LNCAP (cell line): ENCODE measurements around the gene CYB5R4.

Experiments used
- TF ChIP-seq, protein P1 (sequence below): fragments of 450-650 bp; IDR thresholded peaks from 2 replicates; pipeline ENCODE4 v1.5.1; 2017; ENCODE audit warnings: mild to moderate bottlenecking

Gene CYB5R4

DNA sequence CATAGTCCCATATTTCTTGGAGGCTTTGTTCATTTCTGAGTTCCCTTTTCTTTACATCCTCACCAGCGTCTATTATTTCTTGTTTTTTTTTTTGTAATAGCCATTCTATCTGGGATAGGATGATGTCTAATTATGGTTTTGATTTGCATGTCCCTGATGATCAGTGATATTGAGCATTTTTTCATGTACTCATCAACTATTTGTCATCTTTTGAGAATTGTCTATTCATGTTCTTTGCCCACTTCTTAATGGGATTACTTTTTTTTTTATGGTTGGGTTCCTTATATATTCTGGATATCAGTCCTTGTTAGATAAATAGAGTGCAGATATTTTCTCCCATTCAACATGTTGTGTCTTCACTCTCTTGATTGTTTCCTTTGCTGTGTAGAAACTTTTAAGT lies 42.1 kb downstream of the CYB5R4 start:
- TF ChIP-seq, protein P1, sequence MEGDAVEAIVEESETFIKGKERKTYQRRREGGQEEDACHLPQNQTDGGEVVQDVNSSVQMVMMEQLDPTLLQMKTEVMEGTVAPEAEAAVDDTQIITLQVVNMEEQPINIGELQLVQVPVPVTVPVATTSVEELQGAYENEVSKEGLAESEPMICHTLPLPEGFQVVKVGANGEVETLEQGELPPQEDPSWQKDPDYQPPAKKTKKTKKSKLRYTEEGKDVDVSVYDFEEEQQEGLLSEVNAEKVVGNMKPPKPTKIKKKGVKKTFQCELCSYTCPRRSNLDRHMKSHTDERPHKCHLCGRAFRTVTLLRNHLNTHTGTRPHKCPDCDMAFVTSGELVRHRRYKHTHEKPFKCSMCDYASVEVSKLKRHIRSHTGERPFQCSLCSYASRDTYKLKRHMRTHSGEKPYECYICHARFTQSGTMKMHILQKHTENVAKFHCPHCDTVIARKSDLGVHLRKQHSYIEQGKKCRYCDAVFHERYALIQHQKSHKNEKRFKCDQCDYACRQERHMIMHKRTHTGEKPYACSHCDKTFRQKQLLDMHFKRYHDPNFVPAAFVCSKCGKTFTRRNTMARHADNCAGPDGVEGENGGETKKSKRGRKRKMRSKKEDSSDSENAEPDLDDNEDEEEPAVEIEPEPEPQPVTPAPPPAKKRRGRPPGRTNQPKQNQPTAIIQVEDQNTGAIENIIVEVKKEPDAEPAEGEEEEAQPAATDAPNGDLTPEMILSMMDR = no peak

DNA sequence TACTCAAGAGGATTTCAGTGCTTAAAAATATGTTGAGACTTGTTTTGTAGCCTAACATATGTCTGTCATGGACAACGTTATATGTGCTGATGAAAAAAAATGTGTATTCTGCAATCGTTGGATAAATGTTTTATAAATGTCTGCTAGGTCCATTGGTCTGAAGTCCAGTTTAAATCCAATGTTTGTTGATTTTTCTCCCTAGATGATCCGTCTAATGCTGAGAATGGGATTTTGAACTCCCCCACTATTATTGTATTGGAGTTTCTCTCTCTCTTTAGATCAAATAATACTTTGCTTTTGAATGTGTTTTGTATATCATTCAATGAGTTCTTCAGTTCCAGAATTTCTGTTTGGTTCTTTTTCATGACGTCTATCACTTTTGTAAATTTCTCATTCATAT lies 44.9 kb downstream of the CYB5R4 start:
- TF ChIP-seq, protein P1 = no peak

DNA sequence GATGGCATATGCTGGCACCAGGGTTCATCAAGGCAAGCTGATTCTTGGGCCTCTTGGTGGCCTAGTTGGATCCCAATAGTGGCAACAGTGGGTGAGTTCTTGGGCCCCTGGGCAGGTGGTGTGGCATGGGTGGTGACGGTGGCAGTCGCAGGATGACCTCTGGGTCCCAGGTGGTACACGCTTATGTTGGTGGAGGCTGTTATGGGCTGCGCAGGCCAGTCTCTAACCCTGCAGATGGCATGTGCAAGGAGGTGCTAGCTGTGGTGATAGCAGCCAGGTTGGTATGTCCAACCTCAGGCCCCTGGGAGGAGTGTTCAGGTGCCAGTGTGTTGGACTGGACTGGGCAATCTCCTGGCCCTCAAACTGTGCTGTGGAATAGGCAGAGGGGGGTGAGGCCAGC lies 46.2 kb downstream of the CYB5R4 start:
- TF ChIP-seq, protein P1 = no peak

DNA sequence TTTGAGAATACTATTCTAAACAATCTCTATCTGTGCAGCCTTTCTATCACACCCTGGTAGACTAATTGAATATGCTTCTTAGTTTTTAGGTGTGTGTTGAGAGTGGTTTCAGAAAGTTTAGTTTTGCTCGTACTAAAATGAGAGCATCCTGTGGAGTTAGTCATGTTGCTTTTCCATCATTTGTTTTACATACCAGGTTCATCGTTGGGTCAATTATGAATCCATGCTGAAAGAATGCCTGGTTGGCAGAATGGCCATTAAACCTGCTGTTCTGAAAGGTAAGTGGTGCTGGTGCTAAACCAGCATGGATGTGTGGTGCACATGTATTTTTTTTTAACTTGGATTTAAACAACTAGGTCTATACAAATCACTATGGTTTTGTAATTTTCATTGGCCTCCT lies 49.3 kb downstream of the CYB5R4 start:
- TF ChIP-seq, protein P1 = no peak

DNA sequence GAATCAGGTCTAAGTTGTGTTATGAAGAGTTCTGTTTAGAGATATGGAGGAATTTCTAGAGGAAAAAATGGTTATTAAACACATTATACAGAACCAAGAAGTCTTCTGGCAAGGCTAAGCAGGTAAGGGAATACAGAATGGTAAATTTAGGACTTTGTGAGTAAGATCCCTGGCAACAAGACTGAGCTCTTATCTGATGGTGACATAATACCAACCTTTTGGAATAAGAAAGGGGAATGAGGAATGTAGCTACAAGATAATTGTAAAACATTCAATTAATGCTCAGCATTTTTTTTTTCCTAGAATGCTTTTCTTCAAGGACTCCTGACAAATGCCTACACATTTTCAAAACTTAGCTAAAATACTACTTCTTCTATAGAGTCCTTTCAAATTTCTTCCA lies 51.8 kb downstream of the CYB5R4 start:
- TF ChIP-seq, protein P1 = no peak

DNA sequence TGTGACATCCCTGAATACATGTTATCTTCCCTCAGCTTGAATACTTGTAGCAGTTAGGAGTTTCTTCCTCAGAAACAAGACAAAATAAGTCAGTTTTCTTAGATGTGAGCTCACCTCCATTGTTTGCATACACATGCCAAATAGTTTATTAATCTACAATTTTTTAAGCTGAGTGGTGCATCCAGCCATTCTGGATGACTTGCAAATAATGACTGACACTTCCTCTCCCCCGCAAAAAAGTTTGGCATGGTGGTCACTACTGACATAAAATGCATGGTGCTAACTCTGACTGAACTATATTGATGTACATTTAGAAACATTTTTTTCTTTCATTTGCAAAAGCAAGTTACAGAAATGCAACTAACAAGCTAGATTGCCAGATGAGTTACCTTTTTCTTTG lies 55.5 kb downstream of the CYB5R4 start:
- TF ChIP-seq, protein P1 = no peak

DNA sequence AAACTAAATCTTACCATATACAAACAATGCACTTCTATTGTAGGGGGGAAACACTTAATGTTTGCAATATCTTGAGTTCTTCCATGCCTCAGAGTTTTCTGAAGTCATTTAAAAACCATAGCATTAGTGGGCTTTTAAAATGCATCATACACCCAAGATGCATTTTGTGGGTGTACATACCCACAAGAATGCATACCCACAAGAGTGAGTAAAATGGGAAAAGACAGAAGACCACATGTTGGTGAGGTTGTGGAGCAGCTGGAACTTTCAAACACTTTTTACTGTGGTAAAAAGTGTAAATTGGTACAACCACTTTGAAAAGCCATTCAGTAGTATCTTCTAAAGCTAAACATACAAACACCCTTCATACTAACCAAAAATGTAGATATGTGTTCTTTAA lies 57.5 kb downstream of the CYB5R4 start:
- TF ChIP-seq, protein P1 = no peak

DNA sequence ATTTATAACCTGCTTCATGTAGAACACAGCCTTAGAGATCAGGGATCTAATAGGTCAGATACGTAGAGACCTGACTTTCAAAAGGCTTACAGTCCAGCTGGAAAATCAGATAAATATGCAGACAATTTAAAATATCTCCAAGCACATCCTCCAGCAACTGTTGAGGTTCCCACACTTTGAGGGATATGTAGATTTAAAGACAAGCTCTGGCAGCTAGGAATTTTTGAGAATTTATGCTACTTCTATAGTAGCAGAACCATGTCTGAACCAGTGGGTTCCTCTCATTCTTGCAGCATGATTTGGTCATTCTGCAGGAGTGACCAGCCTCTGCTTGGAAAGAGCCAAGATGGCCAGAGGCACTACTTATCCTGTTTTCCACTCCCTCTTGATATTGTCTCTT lies 60.5 kb downstream of the CYB5R4 start:
- TF ChIP-seq, protein P1 = no peak
